ENCODE results near the gene TPI1. TPM values are rescaled to one million over a fixed set of nuclear protein-coding genes. Genes with fewer than 3 reads are reported as not detected.
"Not testable (repeated sequence)": the region's sequence is repeated elsewhere in the genome, so short reads cannot be mapped to it uniquely, and the experiment has no call there.

The TPI1 gene
- total RNA-seq, 1 donor from 2014 or later, result 1,878 TPM

- H3K27ac ChIP-seq (ENCODE audit: low read depth, low read length), result no peak overlapping the region
Measured at GRCh38 chr12:6854036-6854435, 13.3 kb upstream of the TPI1 start.

GRCh38 chr12:6855322-6855721, 12.0 kb upstream of the TPI1 start:
- Histone ChIP-seq H3K27ac (ENCODE audit: low read depth, low read length) (no peak overlapping the region), H3K36me3 (ENCODE audit: control insufficient read depth in 3 of 3, insufficient read depth in 3 of 3, low read length in 3 of 3) (peaks cover 43 to 50% (median 43%) of the 10 kb centered on the region in 3 donors), H3K4me3 (ENCODE audit: low read length in 3 of 3) (no peak overlapping the region), H3K9me3 (ENCODE audit: control insufficient read depth in 3 of 3, low read length in 3 of 3) (no peaks in the 10 kb centered on the region), H3K9ac (ENCODE audit: low read depth in 1 of 3, low read length in 3 of 3) (no peak overlapping the region), H3K4me1 (ENCODE audit: control insufficient read depth in 3 of 3, insufficient read depth in 3 of 3, low read length in 3 of 3) (peaks cover 24 to 25% (median 25%) of the 10 kb centered on the region in 3 donors), H3K27me3 (ENCODE audit: control insufficient read depth in 3 of 3, insufficient read depth in 3 of 3, low read length in 3 of 3) (no peaks in the 10 kb centered on the region)

More at GRCh38 chr12:6854036-6854435, 13.3 kb upstream of the TPI1 start:
- Histone ChIP-seq H3K9ac (ENCODE audit: low read depth in 1 of 3, low read length in 3 of 3) (peak overlapping the region in 2 of 3 donors; percentile 4 to 78), H3K4me1 (ENCODE audit: control insufficient read depth in 3 of 3, insufficient read depth in 3 of 3, low read length in 3 of 3) (peaks cover 23 to 25% (median 25%) of the 10 kb centered on the region in 3 donors), H3K4me3 (ENCODE audit: low read length in 3 of 3) (no peak overlapping the region), H3K36me3 (ENCODE audit: control insufficient read depth in 3 of 3, insufficient read depth in 3 of 3, low read length in 3 of 3) (peaks cover 32 to 40% (median 34%) of the 10 kb centered on the region in 3 donors), H3K27me3 (ENCODE audit: control insufficient read depth in 3 of 3, insufficient read depth in 3 of 3, low read length in 3 of 3) (no peaks in the 10 kb centered on the region), H3K9me3 (ENCODE audit: control insufficient read depth in 3 of 3, low read length in 3 of 3) (no peaks in the 10 kb centered on the region)

- Histone ChIP-seq H3K9ac (ENCODE audit: low read depth in 1 of 3, low read length in 3 of 3) (peak overlapping the region in 1 of 3 donors; percentile 8), H3K36me3 (ENCODE audit: control insufficient read depth in 3 of 3, insufficient read depth in 3 of 3, low read length in 3 of 3) (peaks cover 74 to 79% (median 76%) of the 10 kb centered on the region in 3 donors), H3K9me3 (ENCODE audit: control insufficient read depth in 3 of 3, low read length in 3 of 3) (no peaks in the 10 kb centered on the region), H3K27ac (ENCODE audit: low read depth, low read length) (no peak overlapping the region), H3K27me3 (ENCODE audit: control insufficient read depth in 3 of 3, insufficient read depth in 3 of 3, low read length in 3 of 3) (no peaks in the 10 kb centered on the region), H3K4me3 (ENCODE audit: low read length in 3 of 3) (no peak overlapping the region), H3K4me1 (ENCODE audit: control insufficient read depth in 3 of 3, insufficient read depth in 3 of 3, low read length in 3 of 3) (peaks cover 5 to 8% (median 5%) of the 10 kb centered on the region in 3 donors)
Measured at GRCh38 chr12:6858799-6859198, 8.5 kb upstream of the TPI1 start.

DNA sequence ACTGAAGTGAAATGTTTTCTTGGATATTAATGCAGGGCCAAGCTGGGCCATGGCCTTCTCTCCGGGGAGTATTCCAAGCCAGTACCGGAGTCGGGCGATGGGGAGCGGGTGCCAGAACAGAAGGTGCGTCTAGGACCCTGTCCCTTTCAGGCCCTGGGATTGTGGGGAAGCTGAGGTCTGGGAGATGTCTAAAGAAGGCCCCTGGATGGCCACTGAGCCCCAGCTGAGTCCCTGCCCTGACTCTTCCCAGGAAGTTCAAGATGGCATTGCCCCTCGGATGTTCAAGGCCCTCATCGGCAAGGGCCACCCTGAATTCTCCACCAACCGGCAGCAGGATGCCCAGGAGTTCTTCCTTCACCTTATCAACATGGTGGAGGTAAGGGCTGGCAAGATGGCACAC, 7.2 kb upstream of the TPI1 start:
- H3K4me1 ChIP-seq (ENCODE audit: control insufficient read depth in 3 of 3, insufficient read depth in 3 of 3, low read length in 3 of 3), result peaks cover 0 to 5% (median 2%) of the 10 kb centered on the region in 3 donors
- no peak overlapping the region for H3K4me3 ChIP-seq (ENCODE audit: low read length in 3 of 3)
- peaks cover 83 to 84% (median 84%) of the 10 kb centered on the region in 3 donors for H3K36me3 ChIP-seq (ENCODE audit: control insufficient read depth in 3 of 3, insufficient read depth in 3 of 3, low read length in 3 of 3)
- no peaks in the 10 kb centered on the region for H3K9me3 ChIP-seq (ENCODE audit: control insufficient read depth in 3 of 3, low read length in 3 of 3)
- no peak overlapping the region for H3K27ac ChIP-seq (ENCODE audit: low read depth, low read length)
- no peak overlapping the region for H3K9ac ChIP-seq (ENCODE audit: low read depth in 1 of 3, low read length in 3 of 3)
- H3K27me3 ChIP-seq (ENCODE audit: control insufficient read depth in 3 of 3, insufficient read depth in 3 of 3, low read length in 3 of 3), result no peaks in the 10 kb centered on the region

GRCh38 chr12:6860942-6861341, 6.4 kb upstream of the TPI1 start:
- H3K27ac ChIP-seq (ENCODE audit: low read depth, low read length), result no peak overlapping the region
- no peak overlapping the region for H3K4me3 ChIP-seq (ENCODE audit: low read length in 3 of 3)
- peaks cover 80 to 88% (median 86%) of the 10 kb centered on the region in 3 donors for H3K36me3 ChIP-seq (ENCODE audit: control insufficient read depth in 3 of 3, insufficient read depth in 3 of 3, low read length in 3 of 3)
- no peaks in the 10 kb centered on the region for H3K9me3 ChIP-seq (ENCODE audit: control insufficient read depth in 3 of 3, low read length in 3 of 3)
- H3K27me3 ChIP-seq (ENCODE audit: control insufficient read depth in 3 of 3, insufficient read depth in 3 of 3, low read length in 3 of 3), result no peaks in the 10 kb centered on the region
- peaks cover under 1 to 5% (median 2%) of the 10 kb centered on the region in 3 donors for H3K4me1 ChIP-seq (ENCODE audit: control insufficient read depth in 3 of 3, insufficient read depth in 3 of 3, low read length in 3 of 3)
- H3K9ac ChIP-seq (ENCODE audit: low read depth in 1 of 3, low read length in 3 of 3), result no peak overlapping the region

DNA sequence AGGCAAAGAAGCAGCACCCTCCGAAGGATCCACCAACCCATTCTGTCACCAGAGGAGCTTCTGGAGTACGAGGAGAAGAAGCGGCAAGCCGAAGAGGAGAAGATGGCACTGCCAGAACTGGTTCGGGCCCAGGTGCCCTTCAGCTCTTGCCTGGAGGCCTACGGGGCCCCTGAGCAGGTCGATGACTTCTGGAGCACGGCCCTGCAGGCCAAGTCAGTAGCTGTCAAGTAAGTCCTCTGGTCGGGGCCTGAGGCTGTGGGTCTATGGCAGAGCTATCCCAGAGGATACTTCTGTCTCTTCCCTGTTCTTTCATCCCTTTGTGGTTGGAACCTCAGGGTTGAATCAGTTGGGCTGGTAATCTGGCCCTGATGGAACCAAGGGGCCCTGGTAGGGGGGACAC, 5.9 kb upstream of the TPI1 start:
- Histone ChIP-seq H3K36me3 (ENCODE audit: control insufficient read depth in 3 of 3, insufficient read depth in 3 of 3, low read length in 3 of 3) (peaks cover 75 to 86% (median 83%) of the 10 kb centered on the region in 3 donors), H3K9me3 (ENCODE audit: control insufficient read depth in 3 of 3, low read length in 3 of 3) (no peaks in the 10 kb centered on the region), H3K4me1 (ENCODE audit: control insufficient read depth in 3 of 3, insufficient read depth in 3 of 3, low read length in 3 of 3) (peaks cover 4 to 5% (median 5%) of the 10 kb centered on the region in 3 donors), H3K4me3 (ENCODE audit: low read length in 3 of 3) (no peak overlapping the region), H3K27ac (ENCODE audit: low read depth, low read length) (no peak overlapping the region), H3K27me3 (ENCODE audit: control insufficient read depth in 3 of 3, insufficient read depth in 3 of 3, low read length in 3 of 3) (no peaks in the 10 kb centered on the region), H3K9ac (ENCODE audit: low read depth in 1 of 3, low read length in 3 of 3) (no peak overlapping the region)

GRCh38 chr12:6863033-6863432, 4.3 kb upstream of the TPI1 start:
- H3K9ac ChIP-seq (ENCODE audit: low read depth in 1 of 3, low read length in 3 of 3), result no peak overlapping the region
- no peaks in the 10 kb centered on the region for H3K27me3 ChIP-seq (ENCODE audit: control insufficient read depth in 3 of 3, insufficient read depth in 3 of 3, low read length in 3 of 3)
- H3K9me3 ChIP-seq (ENCODE audit: control insufficient read depth in 3 of 3, low read length in 3 of 3), result no peaks in the 10 kb centered on the region
- H3K36me3 ChIP-seq (ENCODE audit: control insufficient read depth in 3 of 3, insufficient read depth in 3 of 3, low read length in 3 of 3), result peaks cover 59 to 72% (median 70%) of the 10 kb centered on the region in 3 donors
- no peak overlapping the region for H3K27ac ChIP-seq (ENCODE audit: low read depth, low read length)
- H3K4me1 ChIP-seq (ENCODE audit: control insufficient read depth in 3 of 3, insufficient read depth in 3 of 3, low read length in 3 of 3), result peaks cover 10 to 14% (median 11%) of the 10 kb centered on the region in 3 donors
- no peak overlapping the region for H3K4me3 ChIP-seq (ENCODE audit: low read length in 3 of 3)

GRCh38 chr12:6863586-6864321, 3.6 kb upstream of the TPI1 start:
- Histone ChIP-seq H3K36me3 (ENCODE audit: control insufficient read depth in 3 of 3, insufficient read depth in 3 of 3, low read length in 3 of 3) (peaks cover 52 to 69% (median 63%) of the 10 kb centered on the region in 3 donors), H3K27me3 (ENCODE audit: control insufficient read depth in 3 of 3, insufficient read depth in 3 of 3, low read length in 3 of 3) (no peaks in the 10 kb centered on the region), H3K4me3 (ENCODE audit: low read length in 3 of 3) (no peak overlapping the region), H3K4me1 (ENCODE audit: control insufficient read depth in 3 of 3, insufficient read depth in 3 of 3, low read length in 3 of 3) (peaks cover 17 to 21% (median 18%) of the 10 kb centered on the region in 3 donors), H3K27ac (ENCODE audit: low read depth, low read length) (no peak overlapping the region), H3K9ac (ENCODE audit: low read depth in 1 of 3, low read length in 3 of 3) (no peak overlapping the region), H3K9me3 (ENCODE audit: control insufficient read depth in 3 of 3, low read length in 3 of 3) (no peaks in the 10 kb centered on the region)

- H3K36me3 ChIP-seq (ENCODE audit: control insufficient read depth in 3 of 3, insufficient read depth in 3 of 3, low read length in 3 of 3), result peaks cover 53 to 70% (median 59%) of the 10 kb centered on the region in 3 donors
Measured at GRCh38 chr12:6865307-6865706, 2.0 kb upstream of the TPI1 start.

DNA sequence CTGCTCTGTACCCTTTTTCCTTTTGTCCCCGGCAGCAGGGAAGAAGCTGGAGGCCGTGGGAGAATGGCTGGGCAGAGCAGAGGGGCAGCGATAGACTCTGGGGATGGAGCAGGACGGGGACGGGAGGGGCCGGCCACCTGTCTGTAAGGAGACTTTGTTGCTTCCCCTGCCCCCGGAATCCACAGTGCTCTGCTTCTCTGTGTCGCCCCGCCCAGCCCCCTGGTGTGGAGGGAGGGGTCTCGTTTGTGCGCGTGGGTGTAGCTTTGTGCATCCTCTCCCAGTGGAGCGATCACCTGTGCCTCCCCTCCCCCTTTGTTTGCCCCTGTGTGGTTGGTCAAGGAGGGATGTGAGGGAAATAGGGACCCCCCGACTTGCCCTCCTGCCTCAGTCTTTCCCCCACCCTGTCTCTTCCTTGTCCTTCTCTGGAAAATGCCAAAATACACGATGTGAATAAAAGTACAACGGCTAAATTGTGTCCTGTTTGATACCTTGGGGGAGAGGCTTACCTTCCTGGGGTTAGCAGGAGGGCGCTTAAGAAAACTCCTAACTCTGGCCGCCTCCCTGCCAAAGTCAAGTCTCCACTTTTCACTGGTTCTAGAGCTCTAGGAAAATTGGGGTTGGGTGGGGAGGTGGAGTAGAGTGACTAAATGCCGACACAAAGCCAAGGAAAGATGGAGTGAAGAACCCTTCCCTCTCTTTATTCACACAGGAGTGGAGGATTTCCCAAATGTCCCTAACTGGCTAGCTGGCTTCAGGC, 990 bp upstream of the TPI1 start:
- Histone ChIP-seq H3K4me3 (ENCODE audit: low read length in 3 of 3) (peak overlapping the region; percentile 78 to 82 (median 79)), H3K9me3 (ENCODE audit: control insufficient read depth in 3 of 3, low read length in 3 of 3) (no peaks in the 10 kb centered on the region), H3K9ac (ENCODE audit: low read depth in 1 of 3, low read length in 3 of 3) (peak overlapping the region; percentile 88 to 91 (median 91)), H3K27me3 (ENCODE audit: control insufficient read depth in 3 of 3, insufficient read depth in 3 of 3, low read length in 3 of 3) (no peaks in the 10 kb centered on the region), H3K27ac (ENCODE audit: low read depth, low read length) (peak overlapping the region; percentile 98), H3K36me3 (ENCODE audit: control insufficient read depth in 3 of 3, insufficient read depth in 3 of 3, low read length in 3 of 3) (peaks cover 52 to 68% (median 59%) of the 10 kb centered on the region in 3 donors), H3K4me1 (ENCODE audit: control insufficient read depth in 3 of 3, insufficient read depth in 3 of 3, low read length in 3 of 3) (peaks cover 36 to 47% (median 41%) of the 10 kb centered on the region in 3 donors)

More at GRCh38 chr12:6865307-6865706, 2.0 kb upstream of the TPI1 start:
- not testable (repeated sequence) for H3K9me3 ChIP-seq (ENCODE audit: control insufficient read depth in 3 of 3, low read length in 3 of 3); H3K4me3 ChIP-seq (ENCODE audit: low read length in 3 of 3); H3K9ac ChIP-seq (ENCODE audit: low read depth in 1 of 3, low read length in 3 of 3); H3K27me3 ChIP-seq (ENCODE audit: control insufficient read depth in 3 of 3, insufficient read depth in 3 of 3, low read length in 3 of 3); H3K27ac ChIP-seq (ENCODE audit: low read depth, low read length)
- peaks cover 29 to 37% (median 32%) of the 10 kb centered on the region in 3 donors for H3K4me1 ChIP-seq (ENCODE audit: control insufficient read depth in 3 of 3, insufficient read depth in 3 of 3, low read length in 3 of 3)

All from skeletal muscle tissue (tissue), 4 donors.